Measurements from ENCODE around the gene ATXN7L1.

Gene ATXN7L1

GRCh38 chr7:105820363-105821066 lies 55.9 kb downstream of the ATXN7L1 start:
- ATAC-seq, result no peak
- no peak for TF ChIP-seq ZNF8 (CRISPR knock-in tag; IDR thresholded peaks at IDR 0.05)
- TF ChIP-seq, protein P1, sequence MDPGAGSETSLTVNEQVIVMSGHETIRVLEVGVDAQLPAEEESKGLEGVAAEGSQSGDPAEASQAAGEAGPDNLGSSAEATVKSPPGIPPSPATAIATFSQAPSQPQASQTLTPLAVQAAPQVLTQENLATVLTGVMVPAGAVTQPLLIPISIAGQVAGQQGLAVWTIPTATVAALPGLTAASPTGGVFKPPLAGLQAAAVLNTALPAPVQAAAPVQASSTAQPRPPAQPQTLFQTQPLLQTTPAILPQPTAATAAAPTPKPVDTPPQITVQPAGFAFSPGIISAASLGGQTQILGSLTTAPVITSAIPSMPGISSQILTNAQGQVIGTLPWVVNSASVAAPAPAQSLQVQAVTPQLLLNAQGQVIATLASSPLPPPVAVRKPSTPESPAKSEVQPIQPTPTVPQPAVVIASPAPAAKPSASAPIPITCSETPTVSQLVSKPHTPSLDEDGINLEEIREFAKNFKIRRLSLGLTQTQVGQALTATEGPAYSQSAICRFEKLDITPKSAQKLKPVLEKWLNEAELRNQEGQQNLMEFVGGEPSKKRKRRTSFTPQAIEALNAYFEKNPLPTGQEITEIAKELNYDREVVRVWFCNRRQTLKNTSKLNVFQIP (CRISPR knock-in tag; IDR thresholded peaks at IDR 0.05; ENCODE audit: borderline replicate concordance, low read depth), result no peak
- no peak for TF ChIP-seq TCF4 (CRISPR knock-in tag; IDR thresholded peaks at IDR 0.05; ENCODE audit: borderline replicate concordance)
- TF ChIP-seq CSDC2 (CRISPR knock-in tag; IDR thresholded peaks at IDR 0.05), result no peak
- no peak for TF ChIP-seq ARNTL (CRISPR knock-in tag; IDR thresholded peaks at IDR 0.05; ENCODE audit: borderline replicate concordance, low read depth)
- no peak for TF ChIP-seq TOX (CRISPR knock-in tag; IDR thresholded peaks at IDR 0.05; ENCODE audit: borderline replicate concordance)
- no peak for TF ChIP-seq ESRRG (CRISPR knock-in tag; IDR thresholded peaks at IDR 0.05)
- no peak for TF ChIP-seq BACH2 (CRISPR knock-in tag; IDR thresholded peaks at IDR 0.05; ENCODE audit: borderline replicate concordance)
- no peak for TF ChIP-seq ZFP30 (CRISPR knock-in tag; IDR thresholded peaks at IDR 0.05)
- no peak for TF ChIP-seq OSR1 (CRISPR knock-in tag; IDR thresholded peaks at IDR 0.05)
- TF ChIP-seq PPARA (CRISPR knock-in tag; IDR thresholded peaks at IDR 0.05; ENCODE audit: borderline replicate concordance), result no peak
- no peak for TF ChIP-seq ISL1 (CRISPR knock-in tag; IDR thresholded peaks at IDR 0.05)
- TF ChIP-seq, protein P2, sequence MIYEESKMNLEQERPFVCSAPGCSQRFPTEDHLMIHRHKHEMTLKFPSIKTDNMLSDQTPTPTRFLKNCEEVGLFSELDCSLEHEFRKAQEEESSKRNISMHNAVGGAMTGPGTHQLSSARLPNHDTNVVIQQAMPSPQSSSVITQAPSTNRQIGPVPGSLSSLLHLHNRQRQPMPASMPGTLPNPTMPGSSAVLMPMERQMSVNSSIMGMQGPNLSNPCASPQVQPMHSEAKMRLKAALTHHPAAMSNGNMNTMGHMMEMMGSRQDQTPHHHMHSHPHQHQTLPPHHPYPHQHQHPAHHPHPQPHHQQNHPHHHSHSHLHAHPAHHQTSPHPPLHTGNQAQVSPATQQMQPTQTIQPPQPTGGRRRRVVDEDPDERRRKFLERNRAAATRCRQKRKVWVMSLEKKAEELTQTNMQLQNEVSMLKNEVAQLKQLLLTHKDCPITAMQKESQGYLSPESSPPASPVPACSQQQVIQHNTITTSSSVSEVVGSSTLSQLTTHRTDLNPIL (CRISPR knock-in tag; IDR thresholded peaks at IDR 0.05; ENCODE audit: low read depth), result no peak
- TF ChIP-seq GLIS3 (CRISPR knock-in tag; IDR thresholded peaks at IDR 0.05), result no peak
- no peak for TF ChIP-seq ZC3H10 (CRISPR knock-in tag; IDR thresholded peaks at IDR 0.05)
- TF ChIP-seq SNAI2 (CRISPR knock-in tag; IDR thresholded peaks at IDR 0.05), result no peak
- TF ChIP-seq, protein P3, sequence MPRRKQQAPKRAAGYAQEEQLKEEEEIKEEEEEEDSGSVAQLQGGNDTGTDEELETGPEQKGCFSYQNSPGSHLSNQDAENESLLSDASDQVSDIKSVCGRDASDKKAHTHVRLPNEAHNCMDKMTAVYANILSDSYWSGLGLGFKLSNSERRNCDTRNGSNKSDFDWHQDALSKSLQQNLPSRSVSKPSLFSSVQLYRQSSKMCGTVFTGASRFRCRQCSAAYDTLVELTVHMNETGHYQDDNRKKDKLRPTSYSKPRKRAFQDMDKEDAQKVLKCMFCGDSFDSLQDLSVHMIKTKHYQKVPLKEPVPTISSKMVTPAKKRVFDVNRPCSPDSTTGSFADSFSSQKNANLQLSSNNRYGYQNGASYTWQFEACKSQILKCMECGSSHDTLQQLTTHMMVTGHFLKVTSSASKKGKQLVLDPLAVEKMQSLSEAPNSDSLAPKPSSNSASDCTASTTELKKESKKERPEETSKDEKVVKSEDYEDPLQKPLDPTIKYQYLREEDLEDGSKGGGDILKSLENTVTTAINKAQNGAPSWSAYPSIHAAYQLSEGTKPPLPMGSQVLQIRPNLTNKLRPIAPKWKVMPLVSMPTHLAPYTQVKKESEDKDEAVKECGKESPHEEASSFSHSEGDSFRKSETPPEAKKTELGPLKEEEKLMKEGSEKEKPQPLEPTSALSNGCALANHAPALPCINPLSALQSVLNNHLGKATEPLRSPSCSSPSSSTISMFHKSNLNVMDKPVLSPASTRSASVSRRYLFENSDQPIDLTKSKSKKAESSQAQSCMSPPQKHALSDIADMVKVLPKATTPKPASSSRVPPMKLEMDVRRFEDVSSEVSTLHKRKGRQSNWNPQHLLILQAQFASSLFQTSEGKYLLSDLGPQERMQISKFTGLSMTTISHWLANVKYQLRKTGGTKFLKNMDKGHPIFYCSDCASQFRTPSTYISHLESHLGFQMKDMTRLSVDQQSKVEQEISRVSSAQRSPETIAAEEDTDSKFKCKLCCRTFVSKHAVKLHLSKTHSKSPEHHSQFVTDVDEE (CRISPR knock-in tag; IDR thresholded peaks at IDR 0.05), result no peak
- TF ChIP-seq ZNF565 (CRISPR knock-in tag; conservative IDR thresholded peaks at IDR 0.05; ENCODE audit: low read depth), result no peak
- TF ChIP-seq ZFP3 (CRISPR knock-in tag; IDR thresholded peaks at IDR 0.05), result no peak
- no peak for TF ChIP-seq RARB (CRISPR knock-in tag; IDR thresholded peaks at IDR 0.05)

- ATAC-seq, result no peak
- TF ChIP-seq, protein P4, sequence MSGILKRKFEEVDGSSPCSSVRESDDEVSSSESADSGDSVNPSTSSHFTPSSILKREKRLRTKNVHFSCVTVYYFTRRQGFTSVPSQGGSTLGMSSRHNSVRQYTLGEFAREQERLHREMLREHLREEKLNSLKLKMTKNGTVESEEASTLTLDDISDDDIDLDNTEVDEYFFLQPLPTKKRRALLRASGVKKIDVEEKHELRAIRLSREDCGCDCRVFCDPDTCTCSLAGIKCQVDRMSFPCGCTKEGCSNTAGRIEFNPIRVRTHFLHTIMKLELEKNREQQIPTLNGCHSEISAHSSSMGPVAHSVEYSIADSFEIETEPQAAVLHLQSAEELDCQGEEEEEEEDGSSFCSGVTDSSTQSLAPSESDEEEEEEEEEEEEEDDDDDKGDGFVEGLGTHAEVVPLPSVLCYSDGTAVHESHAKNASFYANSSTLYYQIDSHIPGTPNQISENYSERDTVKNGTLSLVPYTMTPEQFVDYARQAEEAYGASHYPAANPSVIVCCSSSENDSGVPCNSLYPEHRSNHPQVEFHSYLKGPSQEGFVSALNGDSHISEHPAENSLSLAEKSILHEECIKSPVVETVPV (CRISPR knock-in tag; IDR thresholded peaks at IDR 0.05), result no peak
- no peak for TF ChIP-seq CSDC2 (CRISPR knock-in tag; IDR thresholded peaks at IDR 0.05)
- TF ChIP-seq RARB (CRISPR knock-in tag; IDR thresholded peaks at IDR 0.05), result no peak
- TF ChIP-seq ZNF565 (CRISPR knock-in tag; conservative IDR thresholded peaks at IDR 0.05; ENCODE audit: low read depth), result no peak
- no peak for TF ChIP-seq ESRRG (CRISPR knock-in tag; IDR thresholded peaks at IDR 0.05)
- TF ChIP-seq, protein P1 (CRISPR knock-in tag; IDR thresholded peaks at IDR 0.05; ENCODE audit: borderline replicate concordance, low read depth), result no peak
- TF ChIP-seq, protein P5, sequence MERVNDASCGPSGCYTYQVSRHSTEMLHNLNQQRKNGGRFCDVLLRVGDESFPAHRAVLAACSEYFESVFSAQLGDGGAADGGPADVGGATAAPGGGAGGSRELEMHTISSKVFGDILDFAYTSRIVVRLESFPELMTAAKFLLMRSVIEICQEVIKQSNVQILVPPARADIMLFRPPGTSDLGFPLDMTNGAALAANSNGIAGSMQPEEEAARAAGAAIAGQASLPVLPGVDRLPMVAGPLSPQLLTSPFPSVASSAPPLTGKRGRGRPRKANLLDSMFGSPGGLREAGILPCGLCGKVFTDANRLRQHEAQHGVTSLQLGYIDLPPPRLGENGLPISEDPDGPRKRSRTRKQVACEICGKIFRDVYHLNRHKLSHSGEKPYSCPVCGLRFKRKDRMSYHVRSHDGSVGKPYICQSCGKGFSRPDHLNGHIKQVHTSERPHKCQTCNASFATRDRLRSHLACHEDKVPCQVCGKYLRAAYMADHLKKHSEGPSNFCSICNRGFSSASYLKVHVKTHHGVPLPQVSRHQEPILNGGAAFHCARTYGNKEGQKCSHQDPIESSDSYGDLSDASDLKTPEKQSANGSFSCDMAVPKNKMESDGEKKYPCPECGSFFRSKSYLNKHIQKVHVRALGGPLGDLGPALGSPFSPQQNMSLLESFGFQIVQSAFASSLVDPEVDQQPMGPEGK (CRISPR knock-in tag; IDR thresholded peaks at IDR 0.05; ENCODE audit: borderline replicate concordance), result no peak
These were observed 56.8 kb downstream of the ATXN7L1 start for GRCh38 chr7:105819559-105819958.
